Measurements from ENCODE around the gene TMEM272.

GRCh38 chr13:51828730-51829567 lies 16.0 kb downstream of the TMEM272 start:
- TF ChIP-seq POLR2A (IDR thresholded peaks at IDR 0.05): no peak
- TF ChIP-seq, protein P1, sequence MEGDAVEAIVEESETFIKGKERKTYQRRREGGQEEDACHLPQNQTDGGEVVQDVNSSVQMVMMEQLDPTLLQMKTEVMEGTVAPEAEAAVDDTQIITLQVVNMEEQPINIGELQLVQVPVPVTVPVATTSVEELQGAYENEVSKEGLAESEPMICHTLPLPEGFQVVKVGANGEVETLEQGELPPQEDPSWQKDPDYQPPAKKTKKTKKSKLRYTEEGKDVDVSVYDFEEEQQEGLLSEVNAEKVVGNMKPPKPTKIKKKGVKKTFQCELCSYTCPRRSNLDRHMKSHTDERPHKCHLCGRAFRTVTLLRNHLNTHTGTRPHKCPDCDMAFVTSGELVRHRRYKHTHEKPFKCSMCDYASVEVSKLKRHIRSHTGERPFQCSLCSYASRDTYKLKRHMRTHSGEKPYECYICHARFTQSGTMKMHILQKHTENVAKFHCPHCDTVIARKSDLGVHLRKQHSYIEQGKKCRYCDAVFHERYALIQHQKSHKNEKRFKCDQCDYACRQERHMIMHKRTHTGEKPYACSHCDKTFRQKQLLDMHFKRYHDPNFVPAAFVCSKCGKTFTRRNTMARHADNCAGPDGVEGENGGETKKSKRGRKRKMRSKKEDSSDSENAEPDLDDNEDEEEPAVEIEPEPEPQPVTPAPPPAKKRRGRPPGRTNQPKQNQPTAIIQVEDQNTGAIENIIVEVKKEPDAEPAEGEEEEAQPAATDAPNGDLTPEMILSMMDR (IDR thresholded peaks at IDR 0.05): no peak
